Measurements from ENCODE around the gene ADAMTS2. TPM values are rescaled to one million over a fixed set of nuclear protein-coding genes. Genes with fewer than 3 reads are reported as not detected.

Gene ADAMTS2
- total and polyA plus RNA-seq, 2 donors from 2014 or later, result 2.0 to 13.6 TPM

DNA sequence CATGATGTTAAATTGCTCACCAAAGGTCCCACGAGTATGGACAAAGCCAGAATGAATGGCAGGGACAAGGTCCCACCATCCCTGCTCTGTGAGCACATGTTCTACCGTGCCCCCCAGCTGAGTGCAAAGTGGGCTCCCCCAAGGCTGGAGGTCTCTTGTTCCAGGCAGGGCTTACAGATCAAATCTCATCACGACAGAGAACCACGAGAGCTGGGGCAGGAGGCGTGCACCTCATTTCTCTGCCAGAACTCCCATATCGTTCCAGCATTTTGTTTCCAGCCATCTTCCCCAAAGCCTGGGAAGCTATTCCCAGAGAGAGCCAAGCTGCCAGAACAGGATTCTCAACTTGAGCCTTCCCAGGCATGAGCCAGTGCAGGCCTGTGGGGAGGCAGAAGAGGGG, 176.6 kb downstream of the ADAMTS2 start:
- FAIRE-seq, result no peak
- Histone ChIP-seq H3K36me3 (ENCODE audit: control insufficient read depth in 2 of 3, insufficient read depth in 3 of 3, low read length in 3 of 3) (no peaks in the 10 kb centered on the region), H3K27me3 (ENCODE audit: control insufficient read depth, insufficient read depth, low read length) (no peaks in the 10 kb centered on the region), H3K9me3 (ENCODE audit: control insufficient read depth in 2 of 3, insufficient read depth in 1 of 3, low read length in 3 of 3) (no peaks in the 10 kb centered on the region), H3K4me3 (ENCODE audit: low read length in 3 of 3) (no peak overlapping the region), H3K4me1 (ENCODE audit: control insufficient read depth in 2 of 3, insufficient read depth in 2 of 3, low read depth in 1 of 3, low read length in 3 of 3) (peaks cover 0 to 5% (median 0%) of the 10 kb centered on the region in 3 donors), H3K9ac (ENCODE audit: low read length in 3 of 3) (no peak overlapping the region), H3K27ac (ENCODE audit: low read depth in 2 of 2, low read length in 2 of 2) (no peak overlapping the region)
- peak in 2 of 5 donors; percentile 25 to 41 for DNase-seq
- TF ChIP-seq, protein P1, sequence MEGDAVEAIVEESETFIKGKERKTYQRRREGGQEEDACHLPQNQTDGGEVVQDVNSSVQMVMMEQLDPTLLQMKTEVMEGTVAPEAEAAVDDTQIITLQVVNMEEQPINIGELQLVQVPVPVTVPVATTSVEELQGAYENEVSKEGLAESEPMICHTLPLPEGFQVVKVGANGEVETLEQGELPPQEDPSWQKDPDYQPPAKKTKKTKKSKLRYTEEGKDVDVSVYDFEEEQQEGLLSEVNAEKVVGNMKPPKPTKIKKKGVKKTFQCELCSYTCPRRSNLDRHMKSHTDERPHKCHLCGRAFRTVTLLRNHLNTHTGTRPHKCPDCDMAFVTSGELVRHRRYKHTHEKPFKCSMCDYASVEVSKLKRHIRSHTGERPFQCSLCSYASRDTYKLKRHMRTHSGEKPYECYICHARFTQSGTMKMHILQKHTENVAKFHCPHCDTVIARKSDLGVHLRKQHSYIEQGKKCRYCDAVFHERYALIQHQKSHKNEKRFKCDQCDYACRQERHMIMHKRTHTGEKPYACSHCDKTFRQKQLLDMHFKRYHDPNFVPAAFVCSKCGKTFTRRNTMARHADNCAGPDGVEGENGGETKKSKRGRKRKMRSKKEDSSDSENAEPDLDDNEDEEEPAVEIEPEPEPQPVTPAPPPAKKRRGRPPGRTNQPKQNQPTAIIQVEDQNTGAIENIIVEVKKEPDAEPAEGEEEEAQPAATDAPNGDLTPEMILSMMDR (IDR thresholded peaks at IDR 0.05; ENCODE audit: borderline replicate concordance, extremely low read depth, insufficient read depth), result no peak
- intact Hi-C loops (cut with DNase I), result loop anchor here (5.0 kb wide), 1 partner anchor 324 kb away; no protein-coding TSS in a partner anchor

DNA sequence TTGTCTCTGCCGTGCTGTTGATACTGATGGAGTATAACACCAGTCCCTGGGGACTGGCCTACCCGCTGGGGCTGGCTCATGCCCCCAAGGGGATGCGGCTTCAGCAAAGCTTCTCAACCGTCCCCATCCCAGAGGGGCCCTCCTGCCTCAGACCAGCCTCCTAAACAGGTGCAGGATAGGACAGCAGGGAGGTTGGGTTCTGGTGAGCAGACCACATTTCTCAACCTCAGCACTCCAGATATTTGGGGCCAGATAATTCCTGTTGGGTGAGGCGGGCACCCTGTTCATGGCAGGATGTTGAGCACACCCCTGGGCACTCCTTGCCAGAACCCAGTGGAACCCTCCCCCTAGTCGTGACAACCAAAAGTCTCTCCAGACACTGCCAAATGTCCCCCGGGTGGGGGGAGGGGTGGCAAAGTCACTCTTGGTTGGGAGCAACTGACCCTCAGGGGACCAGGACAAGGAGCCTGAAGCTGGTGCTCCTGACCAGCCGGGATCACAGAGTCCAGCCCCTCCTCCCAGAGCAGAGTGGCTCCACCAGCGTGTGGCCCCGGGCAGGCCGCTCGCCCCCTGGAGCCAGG, 177.3 kb downstream of the ADAMTS2 start:
- H3K4me3 ChIP-seq (ENCODE audit: low read length in 3 of 3), result peak overlapping the region in 1 of 3 donors; percentile 37
- H3K36me3 ChIP-seq (ENCODE audit: control insufficient read depth in 2 of 3, insufficient read depth in 3 of 3, low read length in 3 of 3), result no peaks in the 10 kb centered on the region
- H3K9ac ChIP-seq (ENCODE audit: low read length in 3 of 3), result no peak overlapping the region
- H3K27me3 ChIP-seq (ENCODE audit: control insufficient read depth, insufficient read depth, low read length), result no peaks in the 10 kb centered on the region
- intact Hi-C loops (cut with DNase I), result loop anchor here (5.0 kb wide), 1 partner anchor 324 kb away; no protein-coding TSS in a partner anchor
- H3K27ac ChIP-seq (ENCODE audit: low read depth in 2 of 2, low read length in 2 of 2), result no peak overlapping the region
- peaks cover 0 to 5% (median 0%) of the 10 kb centered on the region in 3 donors for H3K4me1 ChIP-seq (ENCODE audit: control insufficient read depth in 2 of 3, insufficient read depth in 2 of 3, low read depth in 1 of 3, low read length in 3 of 3)
- no peaks in the 10 kb centered on the region for H3K9me3 ChIP-seq (ENCODE audit: control insufficient read depth in 2 of 3, insufficient read depth in 1 of 3, low read length in 3 of 3)
- DNase-seq (peak in 2 of 5 donors; percentile 52 to 55), FAIRE-seq (no peak)
- TF ChIP-seq, protein P1 (IDR thresholded peaks at IDR 0.05; ENCODE audit: borderline replicate concordance, extremely low read depth, insufficient read depth), result no peak

- no peaks in the 10 kb centered on the region for H3K27me3 ChIP-seq (ENCODE audit: control insufficient read depth, insufficient read depth, low read length)
- no peaks in the 10 kb centered on the region for H3K36me3 ChIP-seq (ENCODE audit: control insufficient read depth in 2 of 3, insufficient read depth in 3 of 3, low read length in 3 of 3)
- DNase-seq (peak; percentile 66 to 80 (median 71)), FAIRE-seq (no peak)
- peak overlapping the region in 2 of 3 donors; percentile 16 to 37 for H3K4me3 ChIP-seq (ENCODE audit: low read length in 3 of 3)
- TF ChIP-seq, protein P1 (IDR thresholded peaks at IDR 0.05; ENCODE audit: borderline replicate concordance, extremely low read depth, insufficient read depth), result peak; percentile 70
- no peaks in the 10 kb centered on the region for H3K9me3 ChIP-seq (ENCODE audit: control insufficient read depth in 2 of 3, insufficient read depth in 1 of 3, low read length in 3 of 3)
- peaks cover 0 to 5% (median 0%) of the 10 kb centered on the region in 3 donors for H3K4me1 ChIP-seq (ENCODE audit: control insufficient read depth in 2 of 3, insufficient read depth in 2 of 3, low read depth in 1 of 3, low read length in 3 of 3)
- H3K27ac ChIP-seq (ENCODE audit: low read depth in 2 of 2, low read length in 2 of 2), result no peak overlapping the region
- H3K9ac ChIP-seq (ENCODE audit: low read length in 3 of 3), result no peak overlapping the region
- intact Hi-C loops (cut with DNase I), result loop anchor here (5.0 kb wide), 1 partner anchor 325 kb away; no protein-coding TSS in a partner anchor
Observed at GRCh38 chr5:179166886-179167841, 178.1 kb downstream of the ADAMTS2 start.

Data from kidney (tissue), 14 donors.